ENCODE measurements around the gene ZFR.
"Not testable (repeated sequence)": the region's sequence is repeated elsewhere in the genome, so short reads cannot be mapped to it uniquely, and the experiment has no call there.

ZFR gene

DNA sequence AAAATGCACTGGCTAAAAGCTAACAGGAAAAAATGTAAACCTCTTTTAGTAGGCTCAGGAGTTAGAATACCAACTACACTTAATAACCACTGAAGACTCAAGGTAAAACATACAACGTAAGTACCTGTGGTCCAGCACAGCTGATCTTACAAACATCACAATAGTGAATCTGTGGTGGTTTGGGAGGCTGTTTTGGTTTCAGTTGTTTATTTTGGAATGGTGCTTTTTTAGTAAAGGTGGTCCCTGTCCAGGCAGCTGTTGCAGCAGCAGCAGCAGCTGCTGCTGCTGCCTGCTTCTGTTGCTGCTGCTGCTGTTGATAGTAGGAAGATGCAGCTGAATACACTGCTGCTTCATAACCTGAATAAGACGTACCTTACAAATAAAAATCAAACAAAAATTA lies 37.9 kb downstream of the ZFR start:
- no peak for DNase-seq (ENCODE audit: low read depth)

DNA sequence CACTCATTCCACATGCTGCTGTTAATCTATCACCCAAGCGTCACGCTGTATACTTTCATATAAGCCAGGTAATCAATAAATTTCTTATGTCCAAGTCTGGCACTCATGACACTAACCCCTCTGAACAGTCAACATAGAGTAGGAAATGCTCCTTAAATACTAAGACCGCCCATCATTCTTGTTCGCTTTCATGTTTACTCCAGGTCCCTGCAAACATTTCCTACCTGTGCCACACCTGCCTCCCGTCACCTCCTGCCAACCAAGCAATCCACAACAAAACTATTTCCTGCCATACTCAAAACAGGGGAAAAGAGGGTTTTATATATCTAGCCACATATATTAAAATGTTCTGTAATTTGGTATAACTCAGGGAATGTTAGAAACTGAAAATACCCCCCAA lies 39.0 kb downstream of the ZFR start:
- no peak for DNase-seq (ENCODE audit: low read depth)

- DNase-seq (ENCODE audit: low read depth), result no peak
These were observed 40.8 kb downstream of the ZFR start for GRCh38 chr5:32403760-32404159.

GRCh38 chr5:32400401-32400800 lies 44.1 kb downstream of the ZFR start:
- DNase-seq (ENCODE audit: low read depth), result no peak

DNA sequence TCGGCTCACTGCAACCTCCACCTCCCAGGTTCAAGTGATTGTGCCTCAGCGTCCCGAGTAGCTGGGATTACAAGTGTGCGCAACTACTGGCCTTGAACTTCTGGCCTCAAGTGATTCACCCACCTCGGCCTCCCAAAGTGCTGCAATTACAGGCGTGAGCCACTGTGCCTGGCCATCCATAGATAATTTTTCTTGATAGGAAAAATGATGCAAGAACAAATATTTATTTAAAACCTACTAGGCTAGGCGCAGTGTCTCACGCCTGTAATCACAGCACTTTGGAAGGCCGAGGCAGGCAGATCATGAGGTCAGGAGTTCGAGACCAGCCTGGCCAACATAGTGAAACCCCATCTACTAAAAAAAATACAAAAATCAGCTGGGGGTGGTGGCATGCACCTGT lies 45.8 kb downstream of the ZFR start:
- DNase-seq (ENCODE audit: low read depth), result not testable (repeated sequence)

DNA sequence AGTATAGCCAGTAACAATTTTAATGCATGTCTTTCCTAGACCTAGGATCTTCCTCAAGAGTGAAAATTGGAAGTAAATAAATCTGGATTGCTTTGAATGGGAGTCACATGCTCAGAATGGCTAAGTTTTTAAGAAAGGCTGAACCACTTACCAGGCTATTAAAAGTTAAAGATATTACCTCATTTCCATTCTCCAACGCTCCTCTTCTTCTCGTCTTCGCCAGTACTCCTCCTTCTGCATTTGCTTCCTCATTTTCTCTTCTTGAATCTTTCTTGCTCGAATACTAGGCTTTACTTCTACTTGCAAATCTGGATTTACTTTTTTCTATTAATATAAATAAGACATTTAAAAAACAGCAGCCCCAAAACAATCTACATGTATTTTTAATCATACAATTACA lies 49.6 kb downstream of the ZFR start:
- DNase-seq (ENCODE audit: low read depth), result no peak

- DNase-seq (ENCODE audit: low read depth), result no peak
These were observed 52.5 kb downstream of the ZFR start for GRCh38 chr5:32392039-32392438.

DNA sequence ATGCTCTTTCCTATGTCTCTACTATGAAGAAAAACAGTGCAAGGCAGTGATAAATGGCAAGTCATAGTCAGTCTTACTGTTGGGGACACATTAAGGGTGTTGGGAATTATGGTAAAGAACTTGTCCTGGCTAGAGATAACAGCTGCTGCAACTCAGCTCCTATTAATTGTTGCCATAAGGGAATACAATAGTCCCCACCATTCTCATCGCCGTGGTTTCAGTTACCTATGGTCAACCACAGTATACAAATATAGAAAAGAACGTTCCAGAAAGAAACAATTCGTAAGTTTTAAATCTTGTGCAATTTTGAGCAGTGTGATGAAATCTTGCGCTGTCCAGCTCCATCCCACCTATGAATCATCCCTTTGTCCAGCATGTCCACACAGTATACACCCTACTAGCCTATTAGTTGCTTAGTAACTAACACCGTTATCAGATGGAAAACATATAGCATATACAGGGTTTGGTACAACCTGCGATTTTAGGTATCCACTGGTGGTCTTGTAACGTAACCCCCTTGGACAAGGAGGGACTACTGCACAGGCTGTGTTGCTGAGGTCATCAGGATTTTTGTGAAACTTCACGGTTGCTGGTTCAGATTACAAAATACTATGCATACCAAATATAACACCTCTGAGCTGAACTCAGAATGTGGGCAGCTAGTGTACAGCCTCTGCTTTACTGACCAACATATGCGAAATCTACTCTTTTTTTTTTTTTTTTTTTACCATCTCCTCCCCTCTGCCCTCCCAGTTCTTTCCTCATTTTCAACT lies 53.5 kb downstream of the ZFR start:
- no peak for DNase-seq (ENCODE audit: low read depth)

GRCh38 chr5:32388432-32389129 lies 56.0 kb downstream of the ZFR start:
- DNase-seq (ENCODE audit: low read depth), result no peak

GRCh38 chr5:32387841-32388240 lies 56.7 kb downstream of the ZFR start:
- DNase-seq (ENCODE audit: low read depth), result no peak

DNA sequence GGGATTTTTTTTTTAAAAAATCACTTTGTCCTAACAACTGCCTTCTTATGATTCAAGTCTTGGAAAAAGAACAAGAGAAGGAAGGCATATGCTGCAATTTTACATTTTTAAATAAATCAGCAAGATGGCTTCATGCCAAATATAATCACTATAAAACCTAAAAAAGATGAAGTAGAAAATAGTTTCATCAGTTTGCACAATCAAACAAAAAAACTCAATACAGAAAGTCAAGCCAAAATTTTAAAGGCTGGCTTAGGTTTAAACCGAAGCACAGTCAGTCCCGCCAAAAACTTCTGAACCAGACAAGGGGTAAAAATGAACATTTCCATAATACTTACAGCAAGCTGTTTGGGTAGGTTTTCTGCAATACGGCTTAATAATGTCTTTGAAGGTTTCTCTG lies 57.3 kb downstream of the ZFR start:
- DNase-seq (ENCODE audit: low read depth), result no peak

DNA sequence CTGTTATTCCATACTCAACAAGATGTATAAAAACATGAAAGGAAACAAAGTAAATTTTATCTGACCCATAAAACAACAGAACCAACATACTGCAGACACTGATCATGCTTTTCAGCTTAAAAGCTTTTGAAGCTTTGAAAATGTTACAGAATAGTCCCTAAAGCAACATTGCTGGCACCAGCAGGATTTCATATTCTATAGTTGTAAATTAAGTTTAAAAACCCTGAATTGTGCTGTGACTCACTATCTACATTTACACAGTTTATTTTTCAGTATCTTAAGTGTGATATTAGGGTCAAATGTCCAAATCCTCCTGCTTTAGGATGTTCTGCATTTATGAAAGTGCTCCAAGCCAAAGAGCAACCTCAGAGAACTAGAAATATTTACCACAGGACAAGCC lies 59.9 kb downstream of the ZFR start:
- no peak for DNase-seq (ENCODE audit: low read depth)

DNA sequence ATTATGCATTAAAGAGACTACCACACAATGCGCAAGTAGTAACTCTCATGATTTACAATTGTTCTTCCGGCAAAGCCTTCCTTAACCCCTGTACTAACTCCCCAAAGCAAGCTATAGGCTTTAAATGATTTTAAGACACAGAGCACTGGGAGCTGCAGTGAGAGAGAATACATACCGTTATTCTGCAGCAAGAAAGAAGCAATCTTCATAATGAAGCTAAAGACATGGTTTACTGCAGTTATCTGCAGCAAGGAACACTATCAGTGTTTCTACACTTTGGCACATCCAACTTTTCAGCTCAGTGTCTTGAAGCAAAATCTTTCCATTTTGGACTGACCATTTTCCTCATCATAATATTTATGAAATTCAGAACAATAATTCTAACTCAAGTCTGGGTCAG lies 61.0 kb downstream of the ZFR start:
- no peak for DNase-seq (ENCODE audit: low read depth)

- no peak for DNase-seq (ENCODE audit: low read depth)
These were observed 61.5 kb downstream of the ZFR start for GRCh38 chr5:32383065-32383464.

- no peak for DNase-seq (ENCODE audit: low read depth)
These were observed 65.1 kb downstream of the ZFR start for GRCh38 chr5:32379421-32379820.

GRCh38 chr5:32378966-32379365 lies 65.6 kb downstream of the ZFR start:
- no peak for DNase-seq (ENCODE audit: low read depth)

DNA sequence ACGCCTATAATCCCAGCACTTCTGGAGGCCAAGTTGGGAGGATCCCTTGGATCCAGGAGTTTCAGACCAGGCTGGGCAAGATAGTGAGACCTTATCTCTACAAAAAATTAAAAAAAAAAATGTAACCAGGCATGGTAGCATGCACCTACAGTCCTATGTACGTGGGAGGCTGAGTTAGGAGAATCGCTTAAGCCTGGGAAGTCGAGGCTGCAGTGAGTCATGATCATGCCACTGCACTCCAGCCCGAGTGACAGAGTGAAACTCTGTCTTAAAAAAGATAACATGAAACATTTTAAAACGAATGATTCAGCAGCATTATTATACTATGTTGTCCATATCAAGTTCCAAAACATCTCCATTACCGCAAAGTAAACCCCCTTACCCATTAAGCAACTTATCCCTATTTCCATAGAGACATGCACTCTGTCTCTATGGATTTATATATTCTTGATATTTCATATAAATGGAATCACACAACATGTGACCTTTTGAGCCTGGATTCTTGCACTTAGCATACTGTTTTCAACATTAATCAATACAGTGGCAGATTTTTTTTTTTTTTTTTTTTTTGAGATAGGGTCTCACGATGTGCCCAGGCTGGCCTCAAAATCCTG lies 74.9 kb downstream of the ZFR start:
- DNase-seq (ENCODE audit: low read depth), result no peak

DNA sequence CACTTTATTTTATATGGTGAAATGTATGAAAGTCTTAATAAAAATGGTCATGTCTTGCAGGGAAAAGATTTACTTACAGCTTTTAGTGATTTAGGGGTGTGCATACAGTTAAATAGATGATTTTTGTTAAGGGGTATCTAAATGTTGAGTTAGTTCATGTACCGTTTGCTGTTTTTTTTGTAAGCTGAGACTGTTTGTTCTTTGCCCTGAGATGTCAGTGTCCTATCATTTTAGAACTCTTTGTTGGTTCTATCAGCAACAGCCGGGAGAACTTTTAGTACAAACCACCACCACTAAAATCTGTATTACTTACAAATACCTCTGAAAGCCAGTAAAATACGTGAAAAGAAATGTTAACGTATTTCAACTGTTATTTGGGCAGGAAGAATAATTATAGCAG lies 75.5 kb downstream of the ZFR start:
- DNase-seq (ENCODE audit: low read depth), result no peak

- not testable (repeated sequence) for DNase-seq (ENCODE audit: low read depth)
These were observed 77.3 kb downstream of the ZFR start for GRCh38 chr5:32367271-32367670.

GRCh38 chr5:32365623-32366022 lies 78.9 kb downstream of the ZFR start:
- no peak for DNase-seq (ENCODE audit: low read depth)

GRCh38 chr5:32363030-32363429 lies 81.5 kb downstream of the ZFR start:
- no peak for DNase-seq (ENCODE audit: low read depth)

DNA sequence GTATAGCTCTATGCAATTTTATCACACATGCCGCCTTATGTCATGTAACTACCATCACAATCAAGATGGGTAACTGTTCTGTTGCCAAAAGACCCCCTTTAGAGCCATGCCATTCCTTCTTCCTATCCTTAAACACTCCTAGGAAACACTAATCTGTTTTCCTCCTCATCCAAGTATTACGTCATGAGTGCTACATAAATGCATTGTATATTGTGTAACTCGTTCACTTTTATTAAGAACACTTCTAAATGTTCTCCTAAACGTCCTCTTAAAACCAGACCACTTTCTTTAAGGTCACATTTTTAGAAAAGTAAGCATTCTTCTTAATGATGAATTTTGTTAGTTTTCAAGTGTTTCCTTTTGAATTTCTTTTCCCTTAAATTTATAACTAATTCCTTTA lies 82.0 kb downstream of the ZFR start:
- DNase-seq (ENCODE audit: low read depth), result no peak

DNA sequence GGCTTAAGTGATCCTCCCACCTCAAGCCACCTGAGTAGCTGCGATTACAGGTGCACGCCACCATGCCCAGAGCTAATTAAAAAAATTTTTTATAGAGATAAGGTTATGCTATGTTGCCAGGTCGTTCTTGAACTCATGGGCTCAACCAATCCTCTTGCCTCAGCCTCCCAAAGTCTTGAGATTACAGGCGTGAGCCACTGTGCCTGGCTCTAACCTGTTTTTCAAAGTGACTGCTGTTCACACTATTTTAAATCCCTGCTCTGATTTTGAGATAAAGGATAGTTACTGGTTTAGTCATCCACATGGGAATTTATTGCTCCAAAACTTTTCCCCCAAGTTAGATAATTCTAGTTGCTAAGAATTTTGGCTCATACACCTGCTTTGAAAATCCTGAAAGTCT lies 83.6 kb downstream of the ZFR start:
- DNase-seq (ENCODE audit: low read depth), result no peak

Measured in stimulated activated CD8-positive, alpha-beta memory T cell treated with anti-CD3 and anti-CD28 coated beads, Interleukin-12 subunit alpha, Interleukin-12 subunit beta, amount 100 ng/mL, for 1 hour (primary cell).